ENCODE results near the gene MEIS2.
A peak's percentile ranks its signal among the peaks of the same experiment; 100 is the strongest.

Gene MEIS2

GRCh38 chr15:37133602-37134001, 33.3 kb upstream of the MEIS2 start:
- no peak overlapping the region for H3K27ac ChIP-seq (ENCODE audit: extremely low read depth, low read depth, low read length)
- CTCF ChIA-PET, result interaction anchor here (0.5 to 1.9 kb wide), 12 partner anchors 10 to 1414 kb away, joined by 3 to 13 read pairs (median 4); no protein-coding TSS in a partner anchor
- no peaks in the 10 kb centered on the region for H3K4me1 ChIP-seq (ENCODE audit: control insufficient read depth, insufficient read depth, low read length)
- H3K4me3 ChIP-seq (ENCODE audit: low read depth, low read length), result no peak overlapping the region
- no peaks in the 10 kb centered on the region for H3K36me3 ChIP-seq (ENCODE audit: control insufficient read depth in 2 of 2, insufficient read depth in 1 of 2, low read length in 2 of 2)
- POLR2A ChIA-PET, result no interaction called here
- TF ChIP-seq, protein P1, sequence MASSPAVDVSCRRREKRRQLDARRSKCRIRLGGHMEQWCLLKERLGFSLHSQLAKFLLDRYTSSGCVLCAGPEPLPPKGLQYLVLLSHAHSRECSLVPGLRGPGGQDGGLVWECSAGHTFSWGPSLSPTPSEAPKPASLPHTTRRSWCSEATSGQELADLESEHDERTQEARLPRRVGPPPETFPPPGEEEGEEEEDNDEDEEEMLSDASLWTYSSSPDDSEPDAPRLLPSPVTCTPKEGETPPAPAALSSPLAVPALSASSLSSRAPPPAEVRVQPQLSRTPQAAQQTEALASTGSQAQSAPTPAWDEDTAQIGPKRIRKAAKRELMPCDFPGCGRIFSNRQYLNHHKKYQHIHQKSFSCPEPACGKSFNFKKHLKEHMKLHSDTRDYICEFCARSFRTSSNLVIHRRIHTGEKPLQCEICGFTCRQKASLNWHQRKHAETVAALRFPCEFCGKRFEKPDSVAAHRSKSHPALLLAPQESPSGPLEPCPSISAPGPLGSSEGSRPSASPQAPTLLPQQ (tag by site-specific recombination; IDR thresholded peaks at IDR 0.05), result peak; percentile 52; the same call in 1 of the 2 replicates
- TF ChIP-seq PRDM6 (tag by site-specific recombination; IDR thresholded peaks at IDR 0.05) (peak; percentile 43), ZFP69B (tag by site-specific recombination; IDR thresholded peaks at IDR 0.05) (0 out of 2 replicates have a peak, but pooled peaks have one; percentile 40), GFI1B (tag by site-specific recombination; IDR thresholded peaks at IDR 0.05) (no peak), ZNF324 (tag by site-specific recombination; IDR thresholded peaks at IDR 0.05) (no peak), ZFHX2 (tag by site-specific recombination; conservative IDR thresholded peaks at IDR 0.05) (no peak), ZNF623 (tag by site-specific recombination; IDR thresholded peaks at IDR 0.05) (no peak), ZNF654 (tag by site-specific recombination; IDR thresholded peaks at IDR 0.05; ENCODE audit: low read depth) (peak; percentile 81), ZBTB44 (tag by site-specific recombination; IDR thresholded peaks at IDR 0.05) (no peak)
- H3K9me3 ChIP-seq (ENCODE audit: control insufficient read depth, insufficient read depth, low read depth, low read length), result no peaks in the 10 kb centered on the region

DNA sequence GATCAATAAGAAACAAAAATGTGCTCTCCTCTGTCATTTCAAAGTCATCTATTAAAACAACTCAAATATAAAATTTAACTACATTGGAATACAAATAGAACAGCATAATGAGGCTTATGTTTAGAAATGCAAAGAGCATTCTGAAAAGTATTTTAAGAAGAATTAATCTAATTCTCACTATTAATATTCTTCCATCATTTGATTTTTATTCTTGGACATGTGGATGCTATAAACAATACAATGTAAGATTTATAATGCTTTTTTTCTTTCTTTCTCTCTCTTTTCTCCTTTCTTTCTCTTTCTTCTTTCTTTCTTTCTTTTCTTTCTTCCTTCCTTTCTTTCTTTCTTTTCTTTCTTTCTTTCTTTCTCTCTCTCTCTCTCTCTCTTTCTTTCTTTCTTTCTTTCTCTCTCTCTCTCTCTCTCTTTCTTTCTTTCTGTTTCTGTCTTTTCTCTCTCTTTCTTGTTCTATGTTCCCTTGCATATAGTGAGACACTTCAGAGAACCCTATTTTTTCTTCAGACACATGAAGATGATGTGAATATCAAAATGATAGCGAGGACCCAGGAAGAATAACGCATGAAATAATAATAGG, 32.6 kb upstream of the MEIS2 start:
- no peaks in the 10 kb centered on the region for H3K9me3 ChIP-seq (ENCODE audit: control insufficient read depth, insufficient read depth, low read depth, low read length)
- H3K36me3 ChIP-seq (ENCODE audit: control insufficient read depth in 2 of 2, insufficient read depth in 1 of 2, low read length in 2 of 2), result no peaks in the 10 kb centered on the region
- ChIA-PET CTCF (interaction anchor here (0.6 to 1.9 kb wide), 5 partner anchors 9 to 632 kb away, joined by 4 to 13 read pairs (median 5); no protein-coding TSS in a partner anchor), POLR2A (no interaction called here)
- TF ChIP-seq SP7 (tag by site-specific recombination; IDR thresholded peaks at IDR 0.05) (no peak), ZNF248 (tag by site-specific recombination; IDR thresholded peaks at IDR 0.05) (no peak), ZNF585B (tag by site-specific recombination; IDR thresholded peaks at IDR 0.05) (no peak), ZNF121 (tag by site-specific recombination; IDR thresholded peaks at IDR 0.05) (no peak), ZNF776 (tag by site-specific recombination; IDR thresholded peaks at IDR 0.05; ENCODE audit: borderline replicate concordance) (no peak), ZNF426 (tag by site-specific recombination; IDR thresholded peaks at IDR 0.05) (no peak), ZNF350 (tag by site-specific recombination; IDR thresholded peaks at IDR 0.05) (no peak), ZNF791 (tag by site-specific recombination; IDR thresholded peaks at IDR 0.05) (no peak), ZNF596 (tag by site-specific recombination; IDR thresholded peaks at IDR 0.05) (peak; percentile 84), PRDM1 (tag by site-specific recombination; IDR thresholded peaks at IDR 0.05) (peak; percentile 42; the same call in 1 of the 2 replicates), ZNF2 (tag by site-specific recombination; IDR thresholded peaks at IDR 0.05) (no peak), ZNF654 (tag by site-specific recombination; IDR thresholded peaks at IDR 0.05; ENCODE audit: low read depth) (no peak), ZNF366 (tag by site-specific recombination; conservative IDR thresholded peaks at IDR 0.05) (peak; percentile 84), SALL2 (tag by site-specific recombination; IDR thresholded peaks at IDR 0.05; ENCODE audit: borderline replicate concordance) (no peak), ZNF792 (tag by site-specific recombination; IDR thresholded peaks at IDR 0.05) (no peak), KLF7 (tag by site-specific recombination; IDR thresholded peaks at IDR 0.05; ENCODE audit: borderline replicate concordance) (no peak), ZNF600 (tag by site-specific recombination; IDR thresholded peaks at IDR 0.05) (no peak), OSR2 (tag by site-specific recombination; IDR thresholded peaks at IDR 0.05) (no peak)
- TF ChIP-seq, protein P2, sequence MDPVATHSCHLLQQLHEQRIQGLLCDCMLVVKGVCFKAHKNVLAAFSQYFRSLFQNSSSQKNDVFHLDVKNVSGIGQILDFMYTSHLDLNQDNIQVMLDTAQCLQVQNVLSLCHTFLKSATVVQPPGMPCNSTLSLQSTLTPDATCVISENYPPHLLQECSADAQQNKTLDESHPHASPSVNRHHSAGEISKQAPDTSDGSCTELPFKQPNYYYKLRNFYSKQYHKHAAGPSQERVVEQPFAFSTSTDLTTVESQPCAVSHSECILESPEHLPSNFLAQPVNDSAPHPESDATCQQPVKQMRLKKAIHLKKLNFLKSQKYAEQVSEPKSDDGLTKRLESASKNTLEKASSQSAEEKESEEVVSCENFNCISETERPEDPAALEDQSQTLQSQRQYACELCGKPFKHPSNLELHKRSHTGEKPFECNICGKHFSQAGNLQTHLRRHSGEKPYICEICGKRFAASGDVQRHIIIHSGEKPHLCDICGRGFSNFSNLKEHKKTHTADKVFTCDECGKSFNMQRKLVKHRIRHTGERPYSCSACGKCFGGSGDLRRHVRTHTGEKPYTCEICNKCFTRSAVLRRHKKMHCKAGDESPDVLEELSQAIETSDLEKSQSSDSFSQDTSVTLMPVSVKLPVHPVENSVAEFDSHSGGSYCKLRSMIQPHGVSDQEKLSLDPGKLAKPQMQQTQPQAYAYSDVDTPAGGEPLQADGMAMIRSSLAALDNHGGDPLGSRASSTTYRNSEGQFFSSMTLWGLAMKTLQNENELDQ (tag by site-specific recombination; IDR thresholded peaks at IDR 0.05; ENCODE audit: low read depth), result no peak
- no peak overlapping the region for H3K4me3 ChIP-seq (ENCODE audit: low read depth, low read length)
- no peak overlapping the region for H3K27ac ChIP-seq (ENCODE audit: extremely low read depth, low read depth, low read length)
- no peaks in the 10 kb centered on the region for H3K4me1 ChIP-seq (ENCODE audit: control insufficient read depth, insufficient read depth, low read length)

Measured in HEK293 (cell line).